GM18873 (cell line): ENCODE results near the gene SKIDA1.
A peak's percentile ranks its signal among the peaks of the same experiment; 100 is the strongest.

Experiments
- ATAC-seq: cut with Tn5 transposase; IDR thresholded peaks from one replicate; pipeline ENCODE4 v1.9.1; 2021; ENCODE audit warnings: mild to moderate bottlenecking, moderate library complexity, moderate number of reproducible peaks; ENCODE audit not compliant: unreplicated experiment, low FRiP score

Gene SKIDA1

DNA sequence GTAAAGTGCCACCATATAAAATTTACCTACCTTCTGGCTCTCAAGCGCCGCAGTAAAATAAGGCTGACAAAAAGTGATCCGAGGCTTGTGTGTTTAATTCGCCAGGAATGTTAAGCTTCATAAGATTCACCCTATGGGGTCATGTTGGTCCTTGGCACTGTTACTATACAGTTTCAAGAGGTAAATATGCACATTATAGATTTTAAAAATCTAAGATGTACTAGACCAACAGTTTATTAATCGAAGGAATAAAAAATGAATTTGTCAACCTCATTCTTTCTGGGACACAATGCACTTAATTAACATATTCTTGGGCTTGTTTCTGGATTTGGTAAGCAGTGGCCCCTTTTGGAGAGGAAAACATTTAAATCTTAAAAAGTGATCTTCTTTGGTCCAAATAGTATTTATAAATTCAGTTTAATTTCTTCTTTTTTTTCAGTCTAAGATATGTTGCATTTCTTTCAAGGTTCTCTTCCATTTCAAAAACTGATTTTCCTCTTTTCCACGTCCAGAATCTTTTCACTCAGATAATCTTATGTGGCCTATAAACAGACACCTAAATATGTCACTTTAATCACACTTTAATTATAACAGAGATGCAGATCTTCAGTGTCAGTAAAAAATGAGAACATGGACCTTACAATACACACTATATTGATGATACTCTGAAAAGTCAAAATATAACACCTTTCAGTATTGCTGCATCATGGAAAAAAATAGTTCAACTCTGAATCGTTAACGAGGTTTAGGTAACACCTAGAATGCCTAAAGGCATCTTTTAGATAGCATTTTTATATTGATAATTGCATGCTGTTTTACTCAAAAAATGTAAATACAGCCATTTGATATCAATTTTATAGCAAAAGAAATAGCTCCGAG is 3.8 kb upstream of the SKIDA1 start:
- ATAC-seq: no peak

DNA sequence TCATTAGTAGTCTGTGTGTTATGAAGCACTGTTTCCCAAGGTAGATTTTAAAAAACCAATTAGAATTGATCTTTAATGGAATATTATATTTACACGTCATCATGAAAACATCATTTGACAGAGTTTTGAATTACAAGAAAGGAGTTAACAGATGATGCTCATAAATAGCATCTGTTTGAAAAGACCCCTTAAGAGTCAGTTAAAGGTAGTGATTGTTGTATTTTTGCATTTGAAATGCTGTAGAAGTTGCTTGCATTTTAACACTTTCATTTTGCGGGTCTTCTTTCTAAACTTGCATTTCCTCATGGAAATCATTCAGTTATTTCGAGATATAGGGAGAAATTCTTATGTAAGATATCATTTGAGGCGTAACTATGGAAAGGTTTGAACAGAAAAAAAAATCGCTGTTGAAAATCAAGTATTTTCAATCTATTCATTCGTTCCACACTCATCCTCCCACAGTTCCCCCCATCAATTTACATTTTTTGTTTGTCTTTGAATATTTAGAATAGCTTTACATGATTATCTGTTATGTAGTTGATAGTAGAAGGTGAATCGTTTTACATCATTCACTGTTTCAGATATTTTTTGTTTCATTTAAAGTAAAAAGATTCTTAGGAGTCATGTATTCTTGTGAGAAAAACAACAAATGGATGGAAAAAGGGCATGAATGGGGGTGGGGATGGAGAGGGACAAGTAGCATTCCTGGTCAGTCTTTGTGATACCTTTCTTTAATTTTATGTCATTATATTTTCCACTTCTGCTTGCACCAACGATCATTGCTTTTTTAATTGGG is 3.0 kb upstream of the SKIDA1 start:
- ATAC-seq: no peak

DNA sequence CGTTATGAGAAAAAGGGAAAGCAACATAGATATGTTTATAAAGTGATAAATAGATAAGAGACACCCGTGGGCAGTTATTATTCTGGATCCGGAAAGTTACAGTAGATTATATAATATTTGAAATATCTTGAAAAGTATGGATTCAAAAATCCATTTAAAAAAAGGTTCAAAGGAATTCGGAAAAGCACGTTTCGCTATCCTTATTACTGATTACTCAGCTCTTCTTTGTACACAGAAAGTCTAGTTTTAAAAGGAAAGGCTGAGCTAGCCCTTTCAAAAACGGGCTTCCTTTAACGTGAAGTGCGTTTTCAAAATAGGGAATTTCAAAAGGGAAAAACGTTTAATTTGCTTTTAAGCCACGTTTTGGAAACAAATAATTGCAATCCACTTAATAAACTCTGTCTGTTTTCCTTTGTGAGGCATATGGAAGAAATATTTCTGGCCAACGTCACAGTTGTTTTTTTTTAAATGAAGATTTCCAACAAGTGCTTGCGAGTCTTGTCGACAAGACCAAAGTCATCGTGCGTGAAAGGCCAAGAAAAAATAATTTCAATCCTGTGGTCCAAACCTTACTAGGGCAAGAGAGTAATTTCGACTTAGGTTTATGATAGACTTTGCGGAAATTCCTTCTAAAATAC is 2.2 kb upstream of the SKIDA1 start:
- ATAC-seq: no peak

DNA sequence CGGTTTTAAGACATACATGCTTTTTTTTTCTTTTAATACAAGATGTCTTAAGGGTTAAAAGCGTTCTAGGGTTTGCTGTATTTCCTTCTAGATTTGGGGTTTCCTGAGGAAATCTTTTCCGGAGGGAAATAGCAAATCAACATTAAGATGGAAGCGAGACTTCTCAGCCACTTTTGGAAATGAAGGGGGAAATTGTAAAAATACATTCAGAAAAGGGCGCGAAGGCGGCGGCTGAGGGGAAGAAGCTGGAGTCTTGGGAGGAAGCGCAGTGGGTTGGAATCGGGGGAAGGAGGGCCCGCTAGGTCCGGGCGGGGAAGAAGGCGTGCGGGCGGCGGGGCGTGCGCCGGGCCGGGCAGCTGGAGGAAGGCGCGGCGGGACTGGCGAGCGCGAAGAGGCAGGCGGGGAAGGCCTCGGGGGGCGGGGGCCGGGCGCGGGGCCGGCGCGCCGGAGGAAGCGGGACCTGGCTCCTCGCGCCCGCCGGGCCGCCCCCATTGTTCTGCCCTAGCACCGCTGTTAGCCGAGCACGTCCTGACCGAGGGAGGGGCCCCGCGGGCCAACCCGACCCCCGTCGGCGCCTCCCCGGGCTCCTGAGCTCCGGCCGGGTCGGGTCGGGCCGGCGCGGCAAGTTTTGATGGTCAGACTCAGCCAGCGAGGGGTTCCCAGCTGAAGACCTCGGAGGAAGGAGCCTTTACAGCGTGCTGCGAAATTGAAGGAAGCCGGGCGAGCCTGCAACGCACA is 1.5 kb upstream of the SKIDA1 start:
- no peak for ATAC-seq

DNA sequence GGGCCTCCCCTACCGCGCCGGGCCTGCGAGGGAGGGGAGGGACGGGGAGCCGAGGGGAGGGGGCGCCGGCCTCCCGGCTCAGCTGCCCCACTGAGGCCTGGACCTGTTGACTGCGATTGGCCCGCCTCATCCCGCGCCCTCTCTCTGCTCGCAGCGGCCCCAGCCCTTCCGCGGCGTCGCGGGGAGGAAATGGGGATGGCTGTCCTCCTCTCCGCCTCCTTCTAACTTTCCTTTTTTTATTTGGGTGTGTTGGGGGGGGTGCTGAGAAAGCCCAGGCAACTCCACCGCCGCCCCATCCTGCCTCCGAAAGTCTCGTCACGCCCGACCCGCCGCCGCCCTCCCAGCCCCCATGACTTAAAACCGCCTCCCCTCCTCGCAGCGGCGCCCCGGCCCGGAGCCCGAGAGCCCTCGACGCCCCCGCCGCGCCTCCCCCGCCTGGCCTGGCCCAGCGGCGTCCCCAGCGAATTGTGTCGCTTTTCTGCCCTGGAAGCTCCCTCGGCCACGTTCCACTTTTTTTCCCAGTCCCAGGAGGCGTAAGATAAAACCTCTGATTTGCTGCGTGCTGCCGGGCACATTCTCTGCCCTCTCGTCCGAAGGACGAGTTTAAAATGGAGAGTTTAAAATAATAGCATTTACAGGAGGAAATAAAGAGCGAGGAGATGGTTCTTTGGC is 842 bp upstream of the SKIDA1 start:
- no peak for ATAC-seq

DNA sequence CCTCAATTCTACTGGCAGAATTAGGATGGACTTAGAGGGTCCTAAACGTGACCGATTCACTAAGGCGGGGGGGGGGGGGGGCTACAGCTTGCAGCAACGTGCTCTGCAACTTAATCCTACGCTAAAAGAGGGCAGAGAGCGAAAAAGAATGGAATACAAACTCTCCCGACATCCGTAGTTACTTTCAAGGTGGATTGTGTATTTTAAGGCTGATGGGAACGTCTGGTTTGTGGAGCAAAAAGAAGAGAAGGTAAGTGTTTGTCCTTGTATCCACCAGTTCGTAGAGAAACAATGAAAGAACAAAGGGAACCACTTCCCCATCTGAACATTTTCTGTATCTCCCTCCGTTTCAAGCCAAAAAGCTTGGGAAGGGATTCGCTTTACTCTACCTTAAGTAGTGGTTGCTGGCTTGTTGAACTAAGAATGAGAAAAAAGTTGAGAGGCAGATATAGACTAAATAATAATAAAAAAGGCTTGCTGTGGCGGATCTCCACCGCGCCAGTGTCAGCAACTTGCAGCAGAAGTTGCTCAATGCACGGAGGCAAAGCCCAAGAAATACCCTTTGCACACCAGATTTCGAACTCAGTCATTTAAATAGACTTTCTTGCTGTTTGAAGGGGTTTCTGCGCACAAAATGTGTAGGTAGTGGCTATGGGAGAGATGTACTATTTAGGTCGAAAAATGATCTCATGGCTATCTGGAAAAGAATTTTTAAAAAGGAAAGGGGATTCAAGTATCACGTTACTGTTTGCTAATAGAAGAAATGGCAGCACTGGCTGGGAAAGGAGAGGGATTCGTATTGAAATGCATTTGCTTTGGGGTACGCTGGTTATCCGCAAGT is 736 bp downstream of the SKIDA1 start:
- no peak for ATAC-seq

DNA sequence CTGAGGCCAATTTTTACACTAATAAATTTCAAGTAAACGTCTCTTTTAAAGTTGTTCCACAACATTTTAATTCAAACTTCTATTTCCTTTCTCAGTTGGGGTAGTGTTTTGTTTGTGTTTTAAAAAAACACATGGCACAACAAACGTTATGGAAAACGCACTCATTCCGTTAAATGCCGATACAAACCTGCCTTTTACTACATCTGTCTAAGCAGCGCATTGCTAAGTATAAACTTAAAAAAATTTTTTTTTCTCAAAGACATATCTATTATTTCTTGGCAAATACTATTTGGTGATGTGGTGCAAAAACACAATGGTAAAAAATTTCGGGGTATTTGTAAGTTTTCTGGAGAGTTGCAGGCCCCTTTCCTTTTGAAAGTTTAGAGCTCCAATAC is 1.4 kb downstream of the SKIDA1 start:
- no peak for ATAC-seq

DNA sequence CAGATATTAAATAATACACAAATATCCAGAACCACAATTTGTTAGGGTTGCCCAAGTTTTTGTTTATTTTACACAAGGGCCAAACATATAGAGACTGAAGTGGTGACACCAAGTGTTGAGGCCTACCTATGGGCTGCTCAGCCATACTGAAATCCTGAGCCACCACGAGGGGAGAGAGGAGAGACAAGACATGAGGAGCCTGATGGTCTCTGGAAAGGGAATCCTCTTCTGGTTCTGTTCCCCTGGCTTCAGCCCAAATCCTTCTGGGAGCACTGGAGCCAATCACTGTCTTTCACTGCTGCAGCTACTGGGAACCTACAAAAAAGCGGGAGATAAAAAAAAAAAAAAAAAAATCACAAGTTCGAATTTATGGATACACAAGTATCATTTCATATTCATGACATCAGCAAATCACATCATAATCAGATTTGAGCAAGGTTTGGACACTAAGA is 1.9 kb downstream of the SKIDA1 start:
- no peak for ATAC-seq

DNA sequence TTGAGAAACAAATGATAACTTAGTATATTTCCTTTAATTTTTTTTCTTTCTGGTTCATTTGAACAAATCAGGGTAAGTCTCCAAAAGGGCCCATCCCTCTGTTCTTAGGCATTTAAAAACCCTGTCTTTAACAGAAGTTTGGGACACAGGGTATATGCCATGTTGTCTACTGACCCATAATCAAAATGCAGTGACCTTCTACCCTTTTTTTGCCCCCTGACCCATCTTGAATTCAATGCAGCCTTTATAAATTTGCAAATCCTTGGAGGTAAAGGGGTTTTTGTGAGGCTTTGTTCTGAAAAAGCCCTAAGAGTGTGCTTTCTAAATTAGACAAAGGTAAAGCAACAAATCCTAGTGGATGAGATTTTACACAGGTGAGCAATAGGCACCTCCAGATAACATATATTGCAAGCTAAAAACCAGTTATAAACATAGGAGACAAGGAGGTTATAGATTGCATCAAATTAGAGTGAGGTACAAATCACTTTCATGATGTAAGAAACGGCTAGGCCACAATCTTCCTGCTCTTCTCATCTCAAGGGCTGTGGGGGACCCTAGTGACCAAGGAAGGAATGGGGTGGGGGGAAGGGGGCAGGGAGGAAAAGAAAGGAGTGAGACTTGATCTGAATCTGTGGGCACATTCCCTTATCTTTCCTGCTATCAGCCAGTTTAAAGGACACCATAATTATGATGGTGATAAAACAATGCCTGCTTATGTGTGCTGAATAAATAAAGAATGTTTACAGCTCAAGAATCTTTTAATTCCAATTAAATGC is 2.7 kb downstream of the SKIDA1 start:
- ATAC-seq: no peak

DNA sequence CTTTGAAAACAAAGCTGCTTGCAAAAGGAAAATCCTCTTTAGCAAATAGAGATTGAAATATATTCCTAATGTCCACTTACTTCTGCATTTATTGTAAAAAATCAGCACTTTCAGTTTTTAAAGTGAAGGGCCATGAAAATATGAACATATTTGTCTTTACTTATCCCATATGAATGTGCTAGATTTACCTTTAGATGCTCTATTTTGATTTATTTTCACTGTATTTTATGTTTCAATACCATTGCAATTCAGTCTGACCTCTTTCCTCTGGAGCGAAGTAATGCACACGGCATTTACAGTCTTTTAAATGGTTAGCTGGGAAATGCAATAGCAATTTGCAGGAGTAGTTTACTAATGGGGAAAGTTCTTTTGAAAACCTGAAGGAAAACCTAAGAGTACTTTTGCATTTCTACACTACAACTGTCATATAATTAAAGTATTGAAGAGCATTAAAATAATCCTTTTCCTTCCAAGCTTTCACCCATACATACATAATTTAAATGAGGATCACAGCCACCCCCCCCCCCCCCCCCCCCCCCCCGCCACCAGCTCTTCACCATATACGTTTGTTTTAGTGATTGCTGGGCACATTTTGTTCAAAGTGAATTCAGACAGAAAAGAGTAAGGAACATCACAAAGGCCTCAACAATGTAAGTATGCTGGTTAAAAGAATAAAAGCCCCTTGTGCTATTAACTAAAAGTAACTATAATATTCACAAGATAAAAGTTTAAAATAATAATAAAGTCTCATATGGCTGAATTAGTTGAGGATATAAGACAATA is 3.5 kb downstream of the SKIDA1 start:
- no peak for ATAC-seq

DNA sequence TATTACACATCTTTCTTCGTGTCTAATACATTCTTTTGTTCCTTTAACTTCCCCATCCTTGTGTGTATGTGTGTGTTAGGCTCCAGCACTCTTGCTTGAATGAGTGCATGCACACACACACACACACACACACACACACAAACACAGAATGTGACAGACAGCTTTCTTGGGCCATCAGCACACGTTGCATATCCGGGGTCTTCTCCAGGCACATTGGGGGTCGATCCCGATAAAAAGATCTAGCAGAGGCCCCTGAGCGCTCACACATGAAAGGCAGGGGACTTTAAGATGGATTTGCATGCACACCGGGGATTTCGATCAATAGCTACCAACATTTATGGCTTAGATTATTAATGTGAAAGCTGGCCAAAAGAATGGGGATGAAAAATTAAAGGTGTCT is 4.5 kb downstream of the SKIDA1 start:
- no peak for ATAC-seq

DNA sequence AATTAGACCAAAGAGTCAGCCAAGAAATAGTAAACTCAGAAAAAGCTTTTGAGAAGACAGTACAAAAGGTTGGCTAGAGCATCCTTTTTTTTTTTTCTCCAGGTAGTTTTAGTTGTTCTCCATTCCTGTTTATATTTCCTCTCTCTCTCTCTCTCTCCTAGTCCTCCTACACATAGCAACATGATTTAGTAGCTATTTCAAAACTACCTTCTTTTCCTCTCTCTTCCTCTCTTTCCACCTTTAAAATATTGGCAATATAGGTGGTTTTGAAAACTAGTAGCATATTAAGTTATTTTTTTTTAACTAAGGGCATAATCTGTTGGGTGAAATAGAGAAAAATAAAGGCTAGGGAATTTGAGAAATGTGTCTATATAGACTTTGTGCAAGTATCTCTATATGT is 5.0 kb downstream of the SKIDA1 start:
- ATAC-seq: no peak

DNA sequence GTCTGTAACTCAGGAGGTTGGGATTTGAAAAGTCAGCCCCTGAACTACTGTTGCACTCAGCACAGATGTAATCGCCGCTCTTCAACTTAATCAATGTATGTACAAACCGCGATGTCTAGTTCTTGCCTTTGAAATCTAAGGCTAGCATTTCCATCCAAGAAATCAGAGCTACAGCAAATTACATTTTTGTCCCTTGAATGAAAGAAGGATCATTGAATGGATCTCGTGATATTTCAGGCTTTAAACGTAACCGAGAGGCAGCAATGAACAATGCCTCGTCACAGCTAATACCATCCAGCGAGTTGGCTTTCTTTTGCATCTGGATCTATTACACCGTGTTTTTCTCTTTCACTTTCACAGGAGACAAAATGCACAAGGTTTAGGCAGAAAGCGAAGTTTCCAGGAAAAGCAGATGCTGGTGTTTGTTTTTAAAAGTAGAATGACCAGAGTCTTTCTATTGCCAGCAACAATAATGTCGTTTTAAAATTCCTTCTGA is 5.5 kb downstream of the SKIDA1 start:
- peak; percentile 46 for ATAC-seq

DNA sequence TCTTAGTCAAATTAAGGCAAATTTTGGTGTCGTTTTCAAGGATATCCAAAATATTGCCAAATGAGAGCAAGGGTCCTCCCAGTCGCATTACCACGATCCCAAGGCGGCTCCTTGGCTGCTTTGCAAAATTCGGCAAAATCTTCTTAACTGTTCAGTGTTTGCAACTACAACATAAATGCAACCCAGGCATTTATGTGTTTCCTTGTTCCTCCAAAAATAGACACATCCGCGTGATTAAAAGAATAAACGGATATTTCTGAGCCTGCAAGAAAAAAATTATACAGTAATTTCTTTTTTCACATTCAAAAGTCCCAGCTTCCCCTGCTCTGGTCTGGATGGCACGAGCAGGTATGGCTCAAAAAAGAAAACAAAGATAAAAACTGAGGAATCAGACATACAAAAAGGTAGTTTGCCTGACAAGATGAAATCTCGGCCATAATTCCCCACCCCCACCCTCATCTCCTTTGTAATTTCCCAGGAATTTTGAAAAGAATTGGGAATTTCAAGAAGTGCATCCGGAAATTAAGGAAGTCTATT is 6.0 kb downstream of the SKIDA1 start:
- ATAC-seq: no peak

DNA sequence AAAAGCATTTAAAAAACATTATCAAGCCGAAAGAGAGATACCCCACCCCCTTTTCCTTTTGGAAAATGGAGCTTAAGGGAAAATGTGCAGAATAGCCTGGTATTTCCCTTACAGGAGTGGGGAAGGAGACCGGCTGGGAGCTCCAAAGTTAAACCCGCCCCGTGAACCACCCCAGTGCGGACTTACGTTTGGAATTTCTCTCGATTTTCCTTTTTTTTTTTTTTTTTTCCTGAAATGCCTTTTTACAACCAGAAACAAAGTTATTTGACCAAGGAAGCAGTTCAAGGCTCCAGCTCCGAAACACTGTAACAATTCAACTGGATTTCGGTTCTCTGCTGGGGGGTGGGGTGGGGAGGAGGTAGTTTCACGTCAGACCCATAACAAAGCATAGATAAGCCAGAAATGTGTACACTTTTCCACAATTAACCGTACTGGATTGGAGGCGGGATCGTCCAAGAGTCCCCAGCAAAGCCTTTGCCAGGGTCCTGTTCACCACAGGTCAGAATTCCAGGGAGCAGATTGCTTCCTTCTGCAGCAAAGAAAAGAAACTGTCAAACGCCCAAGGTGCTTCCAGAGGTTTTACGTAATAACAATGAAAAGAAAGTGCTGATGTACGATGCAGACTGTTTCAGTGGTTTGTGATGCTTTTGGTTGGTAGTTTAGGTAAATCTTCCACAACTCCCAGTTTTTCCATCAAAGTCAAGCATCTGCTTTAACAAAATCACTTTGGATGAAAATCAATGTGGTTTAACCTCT is 6.7 kb downstream of the SKIDA1 start:
- ATAC-seq: no peak

DNA sequence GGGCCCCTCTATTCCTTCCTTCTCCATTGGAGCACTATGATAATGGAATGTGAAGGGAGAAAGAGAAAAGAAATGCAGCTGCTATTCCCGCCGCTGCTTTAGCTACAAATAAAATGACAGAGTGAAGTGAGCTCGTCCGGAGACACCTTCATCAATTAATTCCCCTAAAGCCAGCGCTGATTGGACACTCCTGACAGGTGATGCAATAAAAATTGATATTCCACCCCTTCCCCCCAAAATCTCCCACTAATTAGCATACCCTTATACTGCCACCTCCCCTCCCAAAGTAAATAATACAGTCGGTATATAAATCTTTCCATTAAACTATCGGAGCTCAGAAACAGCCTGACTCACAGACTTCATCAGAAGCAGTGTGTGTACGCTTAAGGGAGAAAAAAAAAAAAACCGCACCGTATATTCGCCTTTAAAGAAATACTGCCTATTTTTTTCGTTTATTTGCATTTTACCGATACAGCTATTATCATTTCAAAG is 7.3 kb downstream of the SKIDA1 start:
- no peak for ATAC-seq
